Esophagus muscularis mucosa (tissue), 3 donors: ENCODE data around the gene NCKAP1.

ENCODE experiments used
- EP300 ChIP-seq: sonication (generic); formaldehyde crosslinking; IDR thresholded peaks from one replicate; pipeline ENCODE4 v1.6.1; 2017; ENCODE audit warnings: antibody characterized with exemption
- TF ChIP-seq, protein P1 (sequence below), 3 experiments: fragments of 200-600 bp in 2 of 3; fragments of 450-650 bp in 1 of 3; sonication (generic) in 2 of 3; IDR thresholded peaks; one replicate each; pipeline ENCODE4 v1.5.1; 2017 to 2019; ENCODE audit warnings: antibody characterized with exemption in 3 of 3, mild to moderate bottlenecking in 2 of 3, moderate library complexity in 1 of 3

- TF ChIP-seq, protein P1, sequence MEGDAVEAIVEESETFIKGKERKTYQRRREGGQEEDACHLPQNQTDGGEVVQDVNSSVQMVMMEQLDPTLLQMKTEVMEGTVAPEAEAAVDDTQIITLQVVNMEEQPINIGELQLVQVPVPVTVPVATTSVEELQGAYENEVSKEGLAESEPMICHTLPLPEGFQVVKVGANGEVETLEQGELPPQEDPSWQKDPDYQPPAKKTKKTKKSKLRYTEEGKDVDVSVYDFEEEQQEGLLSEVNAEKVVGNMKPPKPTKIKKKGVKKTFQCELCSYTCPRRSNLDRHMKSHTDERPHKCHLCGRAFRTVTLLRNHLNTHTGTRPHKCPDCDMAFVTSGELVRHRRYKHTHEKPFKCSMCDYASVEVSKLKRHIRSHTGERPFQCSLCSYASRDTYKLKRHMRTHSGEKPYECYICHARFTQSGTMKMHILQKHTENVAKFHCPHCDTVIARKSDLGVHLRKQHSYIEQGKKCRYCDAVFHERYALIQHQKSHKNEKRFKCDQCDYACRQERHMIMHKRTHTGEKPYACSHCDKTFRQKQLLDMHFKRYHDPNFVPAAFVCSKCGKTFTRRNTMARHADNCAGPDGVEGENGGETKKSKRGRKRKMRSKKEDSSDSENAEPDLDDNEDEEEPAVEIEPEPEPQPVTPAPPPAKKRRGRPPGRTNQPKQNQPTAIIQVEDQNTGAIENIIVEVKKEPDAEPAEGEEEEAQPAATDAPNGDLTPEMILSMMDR (IDR thresholded peaks at IDR 0.05): no peak
- TF ChIP-seq EP300: no peak
Observed at GRCh38 chr2:183059561-183059960, 21.3 kb upstream of the NCKAP1 start.
